HepG2 (cell line): ENCODE results near the gene PNO1.

Source experiments
- ATF7-NPFF ChIP-seq: sonication (generic); formaldehyde crosslinking; IDR thresholded peaks from 2 replicates; pipeline ENCODE4 v1.8.1; 2023; ENCODE audit warnings: mild to moderate bottlenecking, low read depth, missing genetic modification reagents, moderate library complexity
- ETS1 ChIP-seq: sonication (generic); formaldehyde crosslinking; IDR thresholded peaks from 2 replicates; pipeline ENCODE4 v1.4.0; 2020; ENCODE audit warnings: missing genetic modification reagents
- FIP1L1 ChIP-seq: fragments of 200-400 bp; formaldehyde crosslinking; IDR thresholded peaks from 2 replicates; pipeline ENCODE4 v1.6.1; 2018; ENCODE audit warnings: low read depth, mild to moderate bottlenecking, low read length, moderate library complexity, borderline replicate concordance; ENCODE audit not compliant: insufficient read depth
- ZIK1 ChIP-seq: sonication (generic); formaldehyde crosslinking; IDR thresholded peaks from 2 replicates; pipeline ENCODE4 v1.5.0; 2020; ENCODE audit warnings: mild to moderate bottlenecking, low read depth, missing genetic modification reagents, borderline replicate concordance
- TF ChIP-seq, protein P1 (sequence below), 2 experiments: sonication (generic) in 1 of 2; formaldehyde crosslinking in 1 of 2; IDR thresholded peaks; 2 replicates each; pipeline versions ENCODE4 v1.5.1 to v1.6.1; 2011 to 2020; ENCODE audit warnings: borderline replicate concordance in 1 of 2, low read depth in 1 of 2, low read length in 1 of 2, mild to moderate bottlenecking in 1 of 2, missing genetic modification reagents in 1 of 2, moderate library complexity in 1 of 2

- no peak for TF ChIP-seq ATF7-NPFF (CRISPR knock-in tag)
- no peak for TF ChIP-seq ZIK1 (CRISPR knock-in tag)
- TF ChIP-seq, protein P1, sequence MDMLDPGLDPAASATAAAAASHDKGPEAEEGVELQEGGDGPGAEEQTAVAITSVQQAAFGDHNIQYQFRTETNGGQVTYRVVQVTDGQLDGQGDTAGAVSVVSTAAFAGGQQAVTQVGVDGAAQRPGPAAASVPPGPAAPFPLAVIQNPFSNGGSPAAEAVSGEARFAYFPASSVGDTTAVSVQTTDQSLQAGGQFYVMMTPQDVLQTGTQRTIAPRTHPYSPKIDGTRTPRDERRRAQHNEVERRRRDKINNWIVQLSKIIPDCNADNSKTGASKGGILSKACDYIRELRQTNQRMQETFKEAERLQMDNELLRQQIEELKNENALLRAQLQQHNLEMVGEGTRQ (IDR thresholded peaks at IDR 0.05; ENCODE audit: low read depth, low read length): no peak
- TF ChIP-seq, protein P1 (CRISPR knock-in tag; IDR thresholded peaks at IDR 0.05; ENCODE audit: borderline replicate concordance): no peak
- TF ChIP-seq ETS1 (CRISPR knock-in tag): no peak
- TF ChIP-seq FIP1L1: no peak
Measured at GRCh38 chr2:68141875-68142274, 15.8 kb upstream of the PNO1 start.
